Prostate gland (tissue), 2 donors: ENCODE measurements around the gene SNAPC2.

Source experiments
- POLR2A ChIP-seq: fragments of 450-650 bp; IDR thresholded peaks from one replicate; pipeline ENCODE4 v1.6.1; 2016; ENCODE audit warnings: antibody characterized with exemption, mild to moderate bottlenecking
- TF ChIP-seq, protein P1 (sequence below), 4 experiments: fragments of 200-600 bp in 2 of 4; fragments of 450-650 bp in 2 of 4; sonication (generic) in 2 of 4; IDR thresholded peaks; 1 replicate in 3 of 4; 2 replicates in 1 of 4; pipeline ENCODE4 v1.5.1; 2016 to 2019; ENCODE audit warnings: antibody characterized with exemption in 4 of 4, mild to moderate bottlenecking in 2 of 4, moderate library complexity in 2 of 4

DNA sequence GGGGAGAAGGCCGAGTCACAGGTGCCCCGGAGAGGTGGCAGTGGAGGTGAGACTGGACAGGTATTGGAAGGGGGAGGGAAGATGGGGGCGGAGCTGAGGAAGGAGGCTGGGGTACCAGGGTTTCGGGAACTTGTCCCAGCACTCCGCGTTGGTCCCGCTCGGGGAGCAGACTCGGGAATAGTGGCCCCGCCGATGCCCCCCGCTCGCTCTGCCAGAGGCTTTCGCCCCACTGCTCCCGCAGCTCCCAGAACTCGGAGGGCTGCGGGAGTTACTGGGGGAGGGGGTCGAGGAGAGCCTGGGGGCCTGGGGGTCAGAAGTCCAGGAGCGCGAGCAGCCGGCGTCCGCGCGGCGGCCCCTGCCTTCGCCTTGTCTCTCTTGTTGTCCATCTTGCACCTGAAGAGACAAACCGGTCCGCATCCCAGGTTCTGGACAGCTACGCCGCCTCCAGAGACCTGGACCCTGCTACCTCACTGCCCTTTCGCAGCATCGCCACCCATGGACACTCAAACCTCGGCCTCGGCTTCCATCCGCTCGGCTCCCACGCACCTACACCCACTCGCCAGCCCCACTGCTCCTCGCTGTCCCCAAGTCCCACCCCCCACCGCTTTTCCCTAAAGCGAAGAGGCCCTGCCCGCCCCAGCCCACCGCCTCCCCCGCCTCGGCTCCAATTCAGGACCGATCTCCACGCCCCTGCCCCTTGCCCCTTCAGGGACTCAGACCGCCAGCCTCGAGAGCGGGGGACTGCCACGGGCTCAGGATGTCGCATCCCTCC is 46.6 kb upstream of the SNAPC2 start:
- no peak for TF ChIP-seq POLR2A
- TF ChIP-seq, protein P1, sequence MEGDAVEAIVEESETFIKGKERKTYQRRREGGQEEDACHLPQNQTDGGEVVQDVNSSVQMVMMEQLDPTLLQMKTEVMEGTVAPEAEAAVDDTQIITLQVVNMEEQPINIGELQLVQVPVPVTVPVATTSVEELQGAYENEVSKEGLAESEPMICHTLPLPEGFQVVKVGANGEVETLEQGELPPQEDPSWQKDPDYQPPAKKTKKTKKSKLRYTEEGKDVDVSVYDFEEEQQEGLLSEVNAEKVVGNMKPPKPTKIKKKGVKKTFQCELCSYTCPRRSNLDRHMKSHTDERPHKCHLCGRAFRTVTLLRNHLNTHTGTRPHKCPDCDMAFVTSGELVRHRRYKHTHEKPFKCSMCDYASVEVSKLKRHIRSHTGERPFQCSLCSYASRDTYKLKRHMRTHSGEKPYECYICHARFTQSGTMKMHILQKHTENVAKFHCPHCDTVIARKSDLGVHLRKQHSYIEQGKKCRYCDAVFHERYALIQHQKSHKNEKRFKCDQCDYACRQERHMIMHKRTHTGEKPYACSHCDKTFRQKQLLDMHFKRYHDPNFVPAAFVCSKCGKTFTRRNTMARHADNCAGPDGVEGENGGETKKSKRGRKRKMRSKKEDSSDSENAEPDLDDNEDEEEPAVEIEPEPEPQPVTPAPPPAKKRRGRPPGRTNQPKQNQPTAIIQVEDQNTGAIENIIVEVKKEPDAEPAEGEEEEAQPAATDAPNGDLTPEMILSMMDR (IDR thresholded peaks at IDR 0.05) = no peak
